Activated gamma-delta T cell treated with anti-CD3 and anti-CD28 coated beads, Interleukin-2, amount 50 U/mL, for 16 hours (primary cell): ENCODE results near the gene CLEC6A.
A peak's percentile ranks its signal among the peaks of the same experiment; 100 is the strongest.
"Not testable (repeated sequence)": the region's sequence is repeated elsewhere in the genome, so short reads cannot be mapped to it uniquely, and the experiment has no call there.

Experiments used
- DNase-seq: peaks from one replicate; pipeline ENCODE4 v3.0.0-alpha.2; 2020; ENCODE audit warnings: low read depth

CLEC6A gene

GRCh38 chr12:8455727-8456360, at the start of gene CLEC6A:
Gene CLEC6A (plus strand): TSS chr12:8455962. CDS start chr12:8456112, 150 bp downstream.
- no peak for DNase-seq

GRCh38 chr12:8419576-8419975, 36.2 kb upstream of the CLEC6A start:
- peak; percentile 12 for DNase-seq

GRCh38 chr12:8420506-8420905, 35.3 kb upstream of the CLEC6A start:
- DNase-seq: no peak

GRCh38 chr12:8444536-8445278, 11.1 kb upstream of the CLEC6A start:
- not testable (repeated sequence) for DNase-seq

- DNase-seq: no peak
Measured at GRCh38 chr12:8445731-8446130, 10.0 kb upstream of the CLEC6A start.

- no peak for DNase-seq
Measured at GRCh38 chr12:8446642-8447547, 8.9 kb upstream of the CLEC6A start.

GRCh38 chr12:8449355-8449859, 6.4 kb upstream of the CLEC6A start:
- DNase-seq: no peak

GRCh38 chr12:8452036-8452435, 3.7 kb upstream of the CLEC6A start:
- no peak for DNase-seq

- DNase-seq: no peak
Measured at GRCh38 chr12:8453021-8453513, 2.7 kb upstream of the CLEC6A start.

- DNase-seq: no peak
Measured at GRCh38 chr12:8453796-8454195, 2.0 kb upstream of the CLEC6A start.

- no peak for DNase-seq
Measured at GRCh38 chr12:8455271-8455670, 491 bp upstream of the CLEC6A start.

GRCh38 chr12:8461426-8461825, 5.7 kb downstream of the CLEC6A start:
- no peak for DNase-seq

GRCh38 chr12:8465301-8465996, 9.7 kb downstream of the CLEC6A start:
- DNase-seq: no peak

GRCh38 chr12:8466241-8466640, 10.5 kb downstream of the CLEC6A start:
- DNase-seq: no peak

GRCh38 chr12:8471090-8471489, 15.3 kb downstream of the CLEC6A start:
- DNase-seq: no peak

- no peak for DNase-seq
Measured at GRCh38 chr12:8475508-8476203, 19.9 kb downstream of the CLEC6A start.

- DNase-seq: no peak
Measured at GRCh38 chr12:8482571-8483061, 26.9 kb downstream of the CLEC6A start.

- DNase-seq: no peak
Measured at GRCh38 chr12:8483079-8483478, 27.3 kb downstream of the CLEC6A start.

- DNase-seq: no peak
Measured at GRCh38 chr12:8491646-8492530, 36.1 kb downstream of the CLEC6A start.

- peak; percentile 21 for DNase-seq
Measured at GRCh38 chr12:8493084-8493483, 37.3 kb downstream of the CLEC6A start.
